Measurements from ENCODE around the gene AFAP1L1. TPM values are rescaled to one million over a fixed set of nuclear protein-coding genes. Genes with fewer than 3 reads are reported as not detected.

The AFAP1L1 gene
- total RNA-seq, 8 experiments from 2014 or later: 0.17 to 5.0 (median 1.2) TPM

- WGBS, 10 experiments: 70 to 100% (median 82%) methylated on average over 1 to 6 of the region's 6 CpGs; no CpG with 5 or more reads in 1 of the 10 experiments
- ATAC-seq (replicated peaks in 6 of 8): no peak
- Histone ChIP-seq H3K4me3 (no peak overlapping the region), H3K27ac (no peak overlapping the region), H3K4me1 (replicated peaks in 1 of 2) (no peaks in the 10 kb centered on the region)
- in situ Hi-C loops (cut with MboI; ENCODE audit: low pct_unique_long_range_greater_than_20kb in 2 of 9, low sequenced_read_pairs in 9 of 9, unreplicated experiment in 9 of 9): loop anchor here in 1 of 9 experiments (5.0 kb wide), 1 partner anchor 62 kb away; no protein-coding TSS in a partner anchor
These were observed 103.8 kb downstream of the AFAP1L1 start for GRCh38 chr5:149375434-149375833.

GRCh38 chr5:149376104-149376503, 104.4 kb downstream of the AFAP1L1 start:
- 75 to 100% (median 91%) methylated on average over 1 to 5 of the region's 12 CpGs; no CpG with 5 or more reads in 3 of the 10 experiments for WGBS, 10 experiments

GRCh38 chr5:149376711-149377447, 105.2 kb downstream of the AFAP1L1 start:
- Histone ChIP-seq H3K4me1 (replicated peaks in 1 of 2) (peaks cover 0 to 11% of the 10 kb centered on the region in 2 donors), H3K27ac (no peak overlapping the region), H3K4me3 (no peak overlapping the region)
- in situ Hi-C loops (cut with MboI; ENCODE audit: low pct_unique_long_range_greater_than_20kb in 2 of 9, low sequenced_read_pairs in 9 of 9, unreplicated experiment in 9 of 9): loop anchor here in 1 of 9 experiments (5.0 kb wide), 1 partner anchor 60 kb away; no protein-coding TSS in a partner anchor
- no peak for ATAC-seq (replicated peaks in 6 of 8)
- WGBS, 10 experiments: 40 to 100% (median 83%) methylated on average over 1 to 3 of the region's 7 CpGs; no CpG with 5 or more reads in 2 of the 10 experiments

More at GRCh38 chr5:149376104-149376503, 104.4 kb downstream of the AFAP1L1 start:
- ATAC-seq (replicated peaks in 6 of 8): no peak
- Histone ChIP-seq H3K4me3 (no peak overlapping the region), H3K27ac (no peak overlapping the region), H3K4me1 (replicated peaks in 1 of 2) (peaks cover 0 to 5% of the 10 kb centered on the region in 2 donors)
- in situ Hi-C loops (cut with MboI; ENCODE audit: low pct_unique_long_range_greater_than_20kb in 2 of 9, low sequenced_read_pairs in 9 of 9, unreplicated experiment in 9 of 9): loop anchor here in 1 of 9 experiments (5.0 kb wide), 1 partner anchor 61 kb away; no protein-coding TSS in a partner anchor

DNA sequence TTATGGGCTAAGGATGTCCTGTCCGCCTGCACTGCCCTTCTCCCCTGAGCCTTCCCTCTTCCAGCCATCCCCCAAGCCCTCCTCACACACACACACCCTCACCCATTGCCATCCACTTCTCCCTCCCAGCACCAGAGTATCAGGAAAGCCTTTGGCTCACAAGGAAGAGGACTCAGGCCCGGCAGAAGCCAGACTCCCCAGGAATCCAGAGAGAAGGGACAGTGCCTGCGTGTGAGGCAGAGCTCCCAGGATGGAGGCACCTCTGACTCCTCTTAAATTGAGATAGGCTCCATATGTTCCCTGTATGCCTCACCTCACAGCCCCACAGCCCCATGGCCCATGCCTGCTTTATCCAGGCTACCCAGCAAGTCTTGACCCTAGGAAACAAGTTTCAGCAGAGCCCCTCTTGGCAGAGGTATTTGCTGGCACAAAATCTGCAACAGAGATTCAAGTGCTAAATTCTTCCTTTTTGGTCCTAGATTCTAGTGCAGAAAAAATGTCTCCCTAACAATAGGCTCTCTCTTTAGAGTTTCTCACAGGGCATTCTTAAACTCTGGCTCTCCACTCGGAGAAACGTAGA, 106.7 kb downstream of the AFAP1L1 start:
- Histone ChIP-seq H3K4me1 (replicated peaks in 1 of 2) (peaks cover 0 to 11% of the 10 kb centered on the region in 2 donors), H3K4me3 (no peak overlapping the region), H3K27ac (no peak overlapping the region)
- 0 to 80% (median 55%) methylated on average over 1 to 2 of the region's 5 CpGs; no CpG with 5 or more reads in 4 of the 10 experiments for WGBS, 10 experiments
- in situ Hi-C loops (cut with MboI; ENCODE audit: low pct_unique_long_range_greater_than_20kb in 2 of 9, low sequenced_read_pairs in 9 of 9, unreplicated experiment in 9 of 9): loop anchor here in 1 of 9 experiments (5.0 kb wide), 1 partner anchor 59 kb away; no protein-coding TSS in a partner anchor
- ATAC-seq (replicated peaks in 6 of 8): no peak

GRCh38 chr5:149379177-149379761, 107.6 kb downstream of the AFAP1L1 start, which contains the start of gene IL17B:
Gene IL17B (minus strand): TSS chr5:149379292. CDS start chr5:149379225, 67 bp downstream.
- ATAC-seq (replicated peaks in 6 of 8): no peak
- in situ Hi-C loops (cut with MboI; ENCODE audit: low pct_unique_long_range_greater_than_20kb in 2 of 9, low sequenced_read_pairs in 9 of 9, unreplicated experiment in 9 of 9): loop anchor here in 1 of 9 experiments (5.0 kb wide), 1 partner anchor 58 kb away; no protein-coding TSS in a partner anchor
- H3K27ac ChIP-seq: no peak within 1 kb of the TSS
- 87 to 100% (median 94%) methylated on average over 1 to 6 of the region's 22 CpGs; no CpG with 5 or more reads in 3 of the 10 experiments for WGBS, 10 experiments
- peaks cover 0 to 11% of the 10 kb centered on the region in 2 donors for H3K4me1 ChIP-seq (replicated peaks in 1 of 2)
- no peak within 1 kb of the TSS for H3K4me3 ChIP-seq

DNA sequence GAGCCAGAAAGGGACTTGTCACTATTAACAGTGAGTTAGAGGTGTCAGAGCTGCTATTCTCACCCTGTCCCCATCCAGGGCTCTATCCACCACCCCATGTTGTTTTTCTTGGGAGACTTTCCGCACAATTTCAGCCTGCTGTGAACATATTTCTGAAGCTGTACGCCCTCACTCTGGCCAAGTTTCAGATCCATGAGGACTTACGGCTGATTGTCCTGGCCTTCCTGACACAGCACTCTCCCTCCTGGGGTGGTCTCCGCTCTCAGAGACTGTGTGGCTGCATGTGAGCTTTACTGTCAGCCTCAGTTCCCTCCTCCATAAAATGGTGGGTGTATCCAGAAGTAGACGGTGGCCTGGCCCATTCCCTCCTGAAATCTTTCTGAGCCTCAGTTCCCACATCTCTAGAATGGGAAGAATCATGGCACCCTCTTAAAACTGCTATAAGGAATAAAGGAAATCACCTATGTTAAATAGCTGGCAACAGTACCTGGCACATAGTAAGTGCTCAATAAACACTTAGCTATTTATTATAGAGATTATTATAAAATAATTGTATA, 108.2 kb downstream of the AFAP1L1 start:
- Histone ChIP-seq H3K4me3 (no peak overlapping the region), H3K27ac (no peak overlapping the region), H3K4me1 (replicated peaks in 1 of 2) (peaks cover 0 to 11% of the 10 kb centered on the region in 2 donors)
- ATAC-seq (replicated peaks in 6 of 8): no peak
- WGBS, 10 experiments: 100% methylated on average over 1 to 4 of the region's 5 CpGs; no CpG with 5 or more reads in 4 of the 10 experiments
- in situ Hi-C loops (cut with MboI; ENCODE audit: low pct_unique_long_range_greater_than_20kb in 2 of 9, low sequenced_read_pairs in 9 of 9, unreplicated experiment in 9 of 9): loop anchor here in 2 of 9 experiments (5.0 to 10.0 kb wide), 2 partner anchors 55 to 57 kb away; no protein-coding TSS in a partner anchor

DNA sequence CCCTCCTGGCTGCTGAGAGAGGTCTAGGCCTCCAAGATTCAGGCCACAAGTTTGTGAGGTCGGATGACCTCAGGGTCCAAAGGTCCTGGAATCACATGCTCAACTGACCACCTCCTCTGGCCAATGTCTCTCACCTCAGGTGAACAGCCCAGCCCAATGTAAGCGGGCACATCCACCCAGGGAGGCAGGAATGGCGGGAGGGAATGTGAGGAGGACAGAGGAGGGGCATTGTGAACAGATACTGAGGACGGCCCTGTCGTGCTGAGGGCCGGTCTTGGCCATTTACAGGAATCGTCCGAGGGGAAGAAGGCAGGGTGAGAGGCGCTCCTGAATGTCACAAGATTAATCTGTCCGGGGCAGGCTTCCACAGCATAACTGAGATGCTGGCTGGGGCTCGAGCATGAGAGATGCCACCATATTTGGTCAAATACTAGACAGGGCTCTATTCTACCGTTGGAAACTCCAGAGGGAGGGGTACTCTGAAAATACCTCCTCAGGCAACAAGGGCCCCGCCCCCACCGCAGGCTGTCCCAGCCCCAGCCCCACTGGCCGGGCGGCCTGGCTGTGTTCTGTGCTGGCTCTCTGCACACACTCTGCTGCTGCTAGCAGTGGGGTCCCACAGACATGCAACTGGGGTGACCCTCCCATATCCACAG, 108.9 kb downstream of the AFAP1L1 start:
- ATAC-seq (replicated peaks in 6 of 8): peak in 7 of 8 experiments; percentile 7 to 74 (median 40)
- Histone ChIP-seq H3K4me1 (replicated peaks in 1 of 2) (peaks cover 0 to 11% of the 10 kb centered on the region in 2 donors), H3K4me3 (no peak overlapping the region), H3K27ac (no peak overlapping the region)
- in situ Hi-C loops (cut with MboI; ENCODE audit: low pct_unique_long_range_greater_than_20kb in 2 of 9, low sequenced_read_pairs in 9 of 9, unreplicated experiment in 9 of 9): loop anchor here in 1 of 9 experiments (10.0 kb wide), 1 partner anchor 54 kb away; no protein-coding TSS in a partner anchor
- 53 to 100% (median 78%) methylated on average over 1 to 7 of the region's 16 CpGs; no CpG with 5 or more reads in 3 of the 10 experiments for WGBS, 10 experiments

GRCh38 chr5:149381261-149381985, 109.8 kb downstream of the AFAP1L1 start:
- Histone ChIP-seq H3K4me1 (replicated peaks in 1 of 2) (peaks cover 0 to 11% of the 10 kb centered on the region in 2 donors), H3K27ac (no peak overlapping the region), H3K4me3 (no peak overlapping the region)
- in situ Hi-C loops (cut with MboI; ENCODE audit: low pct_unique_long_range_greater_than_20kb in 2 of 9, low sequenced_read_pairs in 9 of 9, unreplicated experiment in 9 of 9): loop anchor here in 1 of 9 experiments (10.0 kb wide), 1 partner anchor 53 kb away; no protein-coding TSS in a partner anchor
- WGBS, 10 experiments: 0 to 87% (median 59%) methylated on average over 1 to 4 of the region's 8 CpGs; no CpG with 5 or more reads in 6 of the 10 experiments
- ATAC-seq (replicated peaks in 6 of 8): peak in 7 of 8 experiments; percentile 17 to 48 (median 32)

DNA sequence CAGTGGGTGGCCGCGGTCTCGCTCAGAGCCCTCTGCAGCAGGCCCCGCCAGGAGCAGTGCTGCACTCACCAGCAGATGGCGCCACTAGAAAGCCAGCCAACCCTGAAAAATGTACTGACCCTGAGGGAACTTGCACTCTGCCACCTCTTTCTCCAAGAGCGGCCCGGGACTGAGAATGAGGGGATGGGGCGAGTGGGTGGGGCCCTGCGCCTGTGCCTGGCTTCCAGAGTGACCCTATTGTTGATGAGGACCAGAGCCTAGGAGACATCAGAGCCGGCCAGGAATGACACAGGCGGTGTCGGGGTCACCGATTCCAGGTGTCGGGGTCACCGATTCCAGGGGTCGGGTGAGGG, 110.3 kb downstream of the AFAP1L1 start:
- in situ Hi-C loops (cut with MboI; ENCODE audit: low pct_unique_long_range_greater_than_20kb in 2 of 9, low sequenced_read_pairs in 9 of 9, unreplicated experiment in 9 of 9): loop anchor here in 1 of 9 experiments (10.0 kb wide), 1 partner anchor 53 kb away; no protein-coding TSS in a partner anchor

DNA sequence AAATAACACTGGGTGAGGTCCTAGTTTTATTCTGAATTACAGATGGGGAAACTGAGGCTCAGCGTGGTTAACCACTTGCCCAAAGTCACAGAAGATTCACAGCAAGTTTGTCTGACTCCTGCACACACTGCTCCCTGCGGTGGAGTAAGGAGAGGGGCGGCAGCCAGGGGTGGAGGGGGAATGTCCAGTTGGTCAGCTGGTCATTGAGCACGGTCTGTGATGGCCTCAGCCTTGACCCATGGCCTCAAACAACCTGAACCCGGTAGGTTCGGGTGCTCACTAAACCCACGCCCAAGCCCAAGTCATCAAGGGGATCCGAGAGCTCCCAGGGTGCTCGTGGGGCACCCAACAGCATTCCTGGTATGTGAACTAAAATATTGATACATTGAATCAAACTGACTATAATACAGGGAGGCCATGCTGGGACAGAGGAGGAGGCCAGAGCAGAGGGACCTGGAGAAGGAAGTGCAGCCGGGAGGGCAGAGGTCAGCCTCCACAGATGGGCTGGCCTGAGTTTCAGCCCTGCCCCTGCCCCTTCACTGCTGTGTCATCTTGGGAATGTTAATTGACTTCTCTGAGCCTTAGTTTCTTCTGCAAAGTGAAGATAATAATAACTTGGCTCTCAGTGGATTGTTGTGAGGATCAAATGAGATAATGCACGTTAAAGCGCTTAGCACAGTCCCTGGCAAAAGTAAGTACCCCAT, 111.0 kb downstream of the AFAP1L1 start:
- ATAC-seq (replicated peaks in 6 of 8): no peak
- 60 to 100% (median 82%) methylated on average over 1 to 8 of the region's 12 CpGs; no CpG with 5 or more reads in 2 of the 10 experiments for WGBS, 10 experiments

More for the DNA sequence above, 110.3 kb downstream of the AFAP1L1 start:
- Histone ChIP-seq H3K4me1 (replicated peaks in 1 of 2) (peaks cover 0 to 11% of the 10 kb centered on the region in 2 donors), H3K27ac (no peak overlapping the region), H3K4me3 (no peak overlapping the region)
- WGBS, 10 experiments: 80% methylated on average over 1 of the region's 16 CpGs; no CpG with 5 or more reads in 9 of the 10 experiments
- ATAC-seq (replicated peaks in 6 of 8): peak; percentile 85 to 99 (median 94)

DNA sequence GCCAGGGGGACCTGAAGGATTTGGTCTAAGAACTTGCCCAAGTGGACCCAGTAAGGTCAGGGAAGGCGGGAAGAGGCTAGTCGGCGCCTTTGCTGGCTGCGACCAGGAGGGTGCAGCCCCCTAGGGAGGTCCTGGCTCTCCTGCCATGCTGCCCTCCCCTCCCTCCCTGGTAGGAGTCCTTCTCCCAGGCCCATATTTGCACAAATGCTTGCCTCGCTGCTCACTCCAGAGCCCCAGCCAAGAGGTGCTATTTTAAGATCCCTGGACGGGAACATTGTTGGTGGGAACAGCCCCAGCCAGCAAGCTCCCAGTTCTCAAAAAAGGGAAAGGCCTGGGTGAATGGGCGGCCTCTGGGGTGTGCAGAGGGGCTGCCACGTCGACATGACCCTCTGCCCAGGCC, 111.7 kb downstream of the AFAP1L1 start:
- ATAC-seq (replicated peaks in 6 of 8): no peak
- in situ Hi-C loops (cut with MboI; ENCODE audit: low pct_unique_long_range_greater_than_20kb in 2 of 9, low sequenced_read_pairs in 9 of 9, unreplicated experiment in 9 of 9): loop anchor here in 1 of 9 experiments (10.0 kb wide), 1 partner anchor 51 kb away; no protein-coding TSS in a partner anchor
- 77 to 95% (median 87%) methylated on average over 1 to 5 of the region's 9 CpGs; no CpG with 5 or more reads in 5 of the 10 experiments for WGBS, 10 experiments
- H3K4me3 ChIP-seq: no peak overlapping the region
- no peak overlapping the region for H3K27ac ChIP-seq
- H3K4me1 ChIP-seq (replicated peaks in 1 of 2): peaks cover 0 to 11% of the 10 kb centered on the region in 2 donors

More for the DNA sequence above, 111.0 kb downstream of the AFAP1L1 start:
- in situ Hi-C loops (cut with MboI; ENCODE audit: low pct_unique_long_range_greater_than_20kb in 2 of 9, low sequenced_read_pairs in 9 of 9, unreplicated experiment in 9 of 9): loop anchor here in 1 of 9 experiments (10.0 kb wide), 1 partner anchor 52 kb away; no protein-coding TSS in a partner anchor
- Histone ChIP-seq H3K4me1 (replicated peaks in 1 of 2) (peaks cover 0 to 11% of the 10 kb centered on the region in 2 donors), H3K27ac (no peak overlapping the region), H3K4me3 (no peak overlapping the region)
